ENCODE measurements around the gene PANK4.

PANK4 gene

DNA sequence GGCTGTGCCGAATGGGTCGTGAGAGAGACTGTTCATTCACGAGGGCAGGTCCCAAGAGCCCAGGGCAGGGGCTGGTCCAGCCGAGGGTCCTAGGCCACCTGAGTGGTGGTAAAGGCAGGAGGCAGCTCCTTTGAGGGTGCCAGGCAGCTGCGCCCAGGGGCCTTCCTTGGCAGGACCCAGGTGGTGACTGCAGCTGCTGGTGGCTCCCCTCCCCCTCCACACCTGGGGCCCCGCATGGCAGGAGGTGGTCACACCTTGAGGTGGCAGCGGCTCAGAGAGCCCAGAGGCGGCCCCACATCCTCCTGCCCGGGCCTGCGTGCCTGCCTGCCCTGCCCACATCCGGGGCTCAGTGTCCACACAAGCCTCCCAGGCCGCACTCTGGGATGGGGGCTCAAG lies 60.1 kb downstream of the PANK4 start:
- TF ChIP-seq, protein P1, sequence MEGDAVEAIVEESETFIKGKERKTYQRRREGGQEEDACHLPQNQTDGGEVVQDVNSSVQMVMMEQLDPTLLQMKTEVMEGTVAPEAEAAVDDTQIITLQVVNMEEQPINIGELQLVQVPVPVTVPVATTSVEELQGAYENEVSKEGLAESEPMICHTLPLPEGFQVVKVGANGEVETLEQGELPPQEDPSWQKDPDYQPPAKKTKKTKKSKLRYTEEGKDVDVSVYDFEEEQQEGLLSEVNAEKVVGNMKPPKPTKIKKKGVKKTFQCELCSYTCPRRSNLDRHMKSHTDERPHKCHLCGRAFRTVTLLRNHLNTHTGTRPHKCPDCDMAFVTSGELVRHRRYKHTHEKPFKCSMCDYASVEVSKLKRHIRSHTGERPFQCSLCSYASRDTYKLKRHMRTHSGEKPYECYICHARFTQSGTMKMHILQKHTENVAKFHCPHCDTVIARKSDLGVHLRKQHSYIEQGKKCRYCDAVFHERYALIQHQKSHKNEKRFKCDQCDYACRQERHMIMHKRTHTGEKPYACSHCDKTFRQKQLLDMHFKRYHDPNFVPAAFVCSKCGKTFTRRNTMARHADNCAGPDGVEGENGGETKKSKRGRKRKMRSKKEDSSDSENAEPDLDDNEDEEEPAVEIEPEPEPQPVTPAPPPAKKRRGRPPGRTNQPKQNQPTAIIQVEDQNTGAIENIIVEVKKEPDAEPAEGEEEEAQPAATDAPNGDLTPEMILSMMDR (IDR thresholded peaks at IDR 0.05): no peak
- intact Hi-C loops (cut with DNase I; ENCODE audit: low total_unique reads): no loop called here
- Histone ChIP-seq H3K36me3 (no peaks in the 10 kb centered on the region), H3K27me3 (peaks cover 0 to 99% of the 10 kb centered on the region in 2 donors), H3K27ac (no peak overlapping the region), H3K9me3 (no peaks in the 10 kb centered on the region), H3K4me1 (no peaks in the 10 kb centered on the region), H3K4me3 (no peak overlapping the region)
- DNase-seq: no peak

DNA sequence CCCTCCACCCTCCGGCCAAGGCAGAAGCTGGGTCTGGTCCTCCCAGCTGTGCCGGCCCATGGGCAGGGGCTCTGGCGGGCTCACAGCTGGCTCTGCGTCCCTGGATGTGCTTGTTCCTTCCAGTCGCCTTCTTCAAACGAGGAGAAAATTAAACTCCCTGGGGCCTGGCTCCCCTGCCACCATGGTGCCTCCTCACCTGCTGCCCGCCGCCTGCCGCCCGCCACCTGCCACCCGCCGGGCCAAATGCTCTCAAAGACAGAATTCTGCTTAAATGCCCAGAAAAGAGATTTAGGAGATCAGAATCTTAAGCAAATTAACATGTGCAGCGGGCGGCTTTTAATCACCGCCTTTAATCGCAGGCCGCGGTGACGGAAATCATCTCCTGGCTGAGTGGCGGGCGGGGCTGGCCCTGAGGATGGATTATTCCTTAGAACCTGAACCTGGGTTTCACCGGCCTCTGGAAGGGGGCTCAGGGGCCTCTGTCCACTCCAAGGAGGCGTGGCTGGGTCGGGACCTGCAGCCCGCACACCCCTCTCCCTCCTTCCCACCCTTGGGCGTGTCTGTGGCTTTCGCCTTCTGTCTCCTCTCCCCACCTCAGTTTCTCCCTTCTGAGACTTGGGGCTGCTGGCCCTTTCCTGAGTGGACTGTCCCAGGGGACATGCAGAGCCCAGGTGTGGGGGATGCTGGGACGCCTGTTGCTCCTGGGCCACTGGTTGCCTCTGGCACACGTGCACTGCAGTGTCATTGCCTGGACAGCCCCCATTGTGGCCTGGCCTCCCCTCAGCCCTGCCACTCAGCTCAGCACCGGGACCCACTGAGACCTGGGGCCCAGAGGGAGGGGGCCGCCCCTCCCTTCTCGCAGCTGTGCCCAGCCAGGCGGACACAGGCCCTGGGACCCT lies 60.8 kb downstream of the PANK4 start:
- DNase-seq: no peak
- TF ChIP-seq, protein P1 (IDR thresholded peaks at IDR 0.05): no peak
- Histone ChIP-seq H3K4me1 (no peaks in the 10 kb centered on the region), H3K4me3 (no peak overlapping the region), H3K27me3 (peaks cover 0 to 99% of the 10 kb centered on the region in 2 donors), H3K36me3 (no peaks in the 10 kb centered on the region), H3K27ac (no peak overlapping the region), H3K9me3 (no peaks in the 10 kb centered on the region)
- intact Hi-C loops (cut with DNase I; ENCODE audit: low total_unique reads): no loop called here

DNA sequence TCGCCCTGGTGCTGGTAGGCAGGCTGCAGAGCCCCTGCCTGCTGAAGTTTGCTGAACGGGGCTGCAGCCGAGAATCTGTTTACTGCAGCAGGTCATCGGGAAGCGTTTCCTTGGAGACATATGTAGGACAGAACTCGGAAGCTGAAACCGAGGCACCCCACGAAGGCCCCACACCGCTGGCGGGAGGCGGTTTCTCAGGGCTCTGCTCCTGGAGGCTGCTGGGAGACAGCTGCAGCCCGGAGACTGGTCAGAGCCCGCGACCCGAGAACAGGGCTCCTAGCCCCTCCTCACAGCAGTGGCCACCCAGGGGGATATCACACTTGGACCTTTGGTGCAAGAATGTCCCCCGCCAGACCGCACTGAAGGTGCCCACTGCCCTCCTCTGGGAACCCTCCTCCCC lies 63.0 kb downstream of the PANK4 start:
- no peaks in the 10 kb centered on the region for H3K36me3 ChIP-seq
- no peak for DNase-seq
- no peak overlapping the region for H3K27ac ChIP-seq
- H3K4me3 ChIP-seq: no peak overlapping the region
- H3K9me3 ChIP-seq: no peaks in the 10 kb centered on the region
- H3K27me3 ChIP-seq: peaks cover 0 to 94% of the 10 kb centered on the region in 2 donors
- intact Hi-C loops (cut with DNase I; ENCODE audit: low total_unique reads): no loop called here
- no peaks in the 10 kb centered on the region for H3K4me1 ChIP-seq
- TF ChIP-seq, protein P1 (IDR thresholded peaks at IDR 0.05): no peak

DNA sequence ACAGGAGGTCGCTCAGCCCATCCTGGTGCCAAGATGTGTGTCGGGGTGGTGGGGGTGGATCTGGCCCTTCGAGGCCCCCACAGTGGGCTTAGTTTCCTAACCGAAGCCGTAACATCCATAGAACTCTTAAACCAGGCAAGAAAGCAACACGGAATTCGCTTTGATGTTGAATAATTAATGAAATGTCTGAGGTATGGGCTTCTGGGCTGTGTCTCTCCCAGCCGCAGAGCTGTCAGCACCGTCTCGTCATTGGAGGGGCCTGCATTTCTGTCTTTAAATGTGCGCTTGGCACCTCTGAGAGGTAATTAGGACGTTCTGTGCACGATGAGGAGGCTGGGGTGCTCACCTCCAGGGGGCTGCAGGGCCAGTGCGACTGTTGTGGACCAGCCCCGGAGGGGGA lies 63.6 kb downstream of the PANK4 start:
- no peak for DNase-seq
- H3K36me3 ChIP-seq: no peaks in the 10 kb centered on the region
- no peak overlapping the region for H3K4me3 ChIP-seq
- intact Hi-C loops (cut with DNase I; ENCODE audit: low total_unique reads): no loop called here
- TF ChIP-seq, protein P1 (IDR thresholded peaks at IDR 0.05): no peak
- no peak overlapping the region for H3K27ac ChIP-seq
- no peaks in the 10 kb centered on the region for H3K9me3 ChIP-seq
- no peaks in the 10 kb centered on the region for H3K4me1 ChIP-seq
- H3K27me3 ChIP-seq: peaks cover 0 to 94% of the 10 kb centered on the region in 2 donors

DNA sequence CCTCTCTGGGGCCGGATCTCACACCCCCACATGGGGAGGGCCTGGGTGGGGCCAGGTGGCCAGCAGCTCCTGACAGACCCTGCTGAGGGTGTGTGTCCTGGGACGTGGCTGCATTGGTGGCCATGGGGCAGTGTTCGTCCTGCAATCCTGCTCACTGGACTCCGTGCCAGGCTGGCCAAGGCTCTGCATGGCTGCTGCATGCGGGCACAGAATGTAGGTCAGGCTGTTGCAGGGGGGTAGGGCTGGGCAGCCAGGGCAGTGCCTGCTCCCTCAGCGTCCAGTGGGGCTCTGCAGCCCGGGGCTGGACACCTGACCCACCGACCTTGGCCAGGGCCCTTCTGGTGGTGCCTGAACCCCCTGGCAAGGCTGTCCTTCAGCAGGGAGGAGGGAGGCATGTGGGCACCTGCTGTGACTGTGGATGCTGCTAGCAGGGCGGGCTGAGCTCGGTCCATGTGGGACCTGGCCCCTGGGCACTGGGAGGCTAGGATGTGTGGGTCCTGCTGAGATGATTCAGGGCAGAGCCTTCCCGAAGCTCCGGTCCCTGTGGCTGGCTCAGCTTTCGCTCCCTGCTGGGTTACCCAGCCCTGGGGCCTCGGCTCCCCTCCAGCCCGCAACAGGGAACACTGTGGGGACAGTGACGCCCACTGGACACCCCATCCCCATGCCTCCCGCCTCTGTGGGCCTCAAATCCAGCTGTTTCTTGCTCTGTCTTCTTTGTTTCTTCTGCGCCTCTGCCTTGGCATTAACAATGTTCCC lies 65.2 kb downstream of the PANK4 start:
- TF ChIP-seq, protein P1 (IDR thresholded peaks at IDR 0.05): no peak
- H3K4me1 ChIP-seq: no peaks in the 10 kb centered on the region
- intact Hi-C loops (cut with DNase I; ENCODE audit: low total_unique reads): no loop called here

More for the DNA sequence above, 65.2 kb downstream of the PANK4 start:
- Histone ChIP-seq H3K4me3 (no peak overlapping the region), H3K9me3 (no peaks in the 10 kb centered on the region), H3K27me3 (peaks cover 0 to 94% of the 10 kb centered on the region in 2 donors), H3K27ac (no peak overlapping the region), H3K36me3 (no peaks in the 10 kb centered on the region)
- no peak for DNase-seq
